GM12891 (cell line): ENCODE results near the gene RASA3.

Experiments used
- POLR2A ChIP-seq: IDR thresholded peaks from 2 replicates; pipeline ENCODE4 v1.6.1; 2011; ENCODE audit warnings: low read depth, low read length, control low read depth
- POLR2AphosphoS5 ChIP-seq: IDR thresholded peaks from 2 replicates; pipeline ENCODE4 v1.6.1; 2011; ENCODE audit warnings: low read depth, low read length, control low read depth
- TAF1 ChIP-seq: IDR thresholded peaks from 2 replicates; pipeline ENCODE4 v1.6.1; 2011; ENCODE audit warnings: low read depth, low read length, control low read depth

DNA sequence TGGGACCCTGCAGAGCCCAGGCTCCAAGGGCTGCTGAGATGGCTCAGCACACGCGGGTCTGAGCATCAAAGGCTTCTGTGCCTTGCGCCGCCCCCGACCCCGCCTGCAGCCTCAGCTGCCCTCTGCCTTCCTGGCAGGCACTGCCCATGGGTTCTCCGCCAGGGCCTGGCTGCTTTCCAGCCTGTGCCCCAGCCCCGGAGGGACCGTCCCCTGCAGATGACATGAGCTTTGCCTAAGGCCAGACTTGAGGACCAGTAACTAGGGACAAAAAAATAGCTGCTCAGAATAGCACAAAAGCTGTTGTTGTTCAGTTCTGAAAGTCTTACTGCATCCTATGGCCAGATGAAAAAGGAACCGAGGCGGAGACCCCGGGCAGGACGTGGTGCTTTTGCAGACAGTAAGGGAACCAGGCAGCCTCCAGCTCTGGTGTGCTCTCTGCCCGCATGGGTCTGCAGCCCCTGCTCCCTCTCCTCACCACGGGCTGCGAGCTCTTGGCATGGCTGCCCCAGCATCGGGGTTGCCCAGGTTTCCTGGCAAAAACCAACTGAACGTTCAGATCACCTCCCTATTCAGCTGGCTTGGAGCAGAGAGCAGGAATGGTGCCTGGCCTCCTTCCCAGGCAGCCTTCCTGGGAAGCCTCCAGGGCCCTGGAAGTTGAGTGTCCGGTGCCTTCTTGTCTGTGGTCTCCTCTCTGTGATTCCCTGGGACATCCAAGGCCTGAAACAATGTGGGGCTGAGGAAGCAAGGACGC, 34.1 kb upstream of the RASA3 start:
- TF ChIP-seq POLR2A (no peak), TAF1 (no peak), POLR2AphosphoS5 (no peak)
